Measurements from ENCODE around the gene SLC26A8.

Gene SLC26A8

GRCh38 chr6:35907750-35908149, 116.7 kb downstream of the SLC26A8 start:
- DNase-seq, result no peak

DNA sequence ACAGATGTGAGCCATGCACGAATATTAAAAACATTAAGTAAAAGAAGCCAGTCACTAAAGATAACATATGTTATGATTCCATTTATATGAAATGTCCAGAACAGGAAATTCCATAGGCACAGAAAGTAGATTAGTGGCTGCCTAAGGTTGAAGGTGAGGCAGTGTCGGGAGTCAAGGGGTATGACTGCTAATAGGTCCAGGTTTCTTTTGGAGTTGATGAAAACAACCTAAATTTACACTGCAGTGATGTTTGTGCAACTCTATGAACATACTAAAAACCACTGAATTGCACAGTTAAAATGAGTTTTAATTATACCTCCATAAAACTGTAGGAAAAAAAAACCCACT, 118.0 kb downstream of the SLC26A8 start:
- no peak for DNase-seq

DNA sequence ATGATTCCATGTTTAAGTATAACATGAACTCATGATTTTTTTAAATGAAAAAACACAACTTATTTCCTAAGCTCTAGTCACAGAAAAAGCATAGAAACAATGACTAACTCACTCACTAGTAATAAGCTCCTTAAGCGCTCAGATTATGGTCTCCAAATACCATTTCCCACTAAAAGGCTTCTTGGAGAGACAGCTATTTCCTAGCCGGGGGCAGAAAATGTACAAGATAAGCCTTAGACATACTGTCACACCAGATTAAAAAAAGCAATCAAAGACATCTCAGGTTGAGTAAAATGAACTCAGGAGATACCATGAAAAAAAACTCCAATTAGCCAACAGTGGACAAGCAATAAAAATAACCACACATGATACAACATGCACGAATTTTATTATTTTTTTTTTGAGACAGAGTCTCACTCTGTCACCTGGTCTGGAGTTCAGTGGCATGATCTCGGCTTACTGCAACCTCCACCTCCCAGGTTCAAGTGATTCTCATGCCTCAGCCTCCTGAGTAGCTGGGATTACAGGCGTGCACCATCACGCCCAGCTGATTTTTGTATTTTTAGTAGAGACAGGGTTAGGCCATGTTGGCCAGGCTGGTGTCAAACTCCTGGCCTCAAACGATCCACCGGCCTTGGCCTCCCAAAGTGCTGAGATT, 118.5 kb downstream of the SLC26A8 start:
- no peak for DNase-seq

- DNase-seq, result no peak
Measured at GRCh38 chr6:35905141-35905785, 119.2 kb downstream of the SLC26A8 start.

- DNase-seq, result no peak
Measured at GRCh38 chr6:35903679-35904078, 120.8 kb downstream of the SLC26A8 start.

GRCh38 chr6:35900448-35900847, 124.0 kb downstream of the SLC26A8 start:
- DNase-seq, result no peak

DNA sequence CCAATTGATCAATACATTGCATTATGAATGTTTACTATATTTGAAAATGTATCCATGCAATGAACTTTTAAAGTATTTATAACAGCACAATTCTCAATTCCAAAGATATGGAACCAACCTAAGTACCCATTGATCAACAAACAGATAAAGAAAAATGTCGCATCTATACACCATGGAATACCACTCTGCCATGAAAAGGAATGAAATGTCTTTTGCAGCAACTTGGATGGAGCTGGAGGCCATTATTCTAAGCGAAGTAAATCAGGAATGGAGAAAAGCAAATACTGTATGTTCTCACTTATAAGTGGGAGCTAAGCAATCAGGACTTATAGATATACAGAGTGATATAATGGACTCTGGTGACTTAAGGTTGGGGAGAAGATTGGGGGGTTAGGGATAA, 126.4 kb downstream of the SLC26A8 start:
- no peak for DNase-seq

- no peak for DNase-seq
Measured at GRCh38 chr6:35897486-35897885, 127.0 kb downstream of the SLC26A8 start.

DNA sequence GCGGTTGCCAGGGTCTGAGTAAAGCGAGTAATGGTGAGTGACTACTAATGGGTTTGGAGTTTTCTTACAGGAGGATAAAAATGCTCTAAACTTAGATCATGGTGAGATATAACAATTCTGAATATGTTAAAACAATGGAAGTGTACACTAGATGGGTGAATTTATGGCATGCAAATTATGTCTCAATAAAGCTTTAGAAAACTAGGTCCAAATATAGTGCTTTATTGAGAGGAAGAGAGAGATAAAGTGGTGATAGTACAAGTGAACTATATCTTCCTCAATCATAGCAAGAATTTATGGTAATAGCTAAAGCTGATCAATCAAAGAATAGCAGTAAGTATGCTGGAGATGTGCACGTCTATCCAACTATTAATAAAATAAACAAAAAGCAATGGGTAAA, 127.4 kb downstream of the SLC26A8 start:
- no peak for DNase-seq

- no peak for DNase-seq
Measured at GRCh38 chr6:35896228-35896627, 128.2 kb downstream of the SLC26A8 start.

- no peak for DNase-seq
Measured at GRCh38 chr6:35895560-35895959, 128.9 kb downstream of the SLC26A8 start.

GRCh38 chr6:35894776-35895175, 129.7 kb downstream of the SLC26A8 start:
- DNase-seq, result no peak

Data from stimulated activated CD4-positive, alpha-beta T cell treated with anti-CD3 and anti-CD28 coated beads, Interleukin-2, amount 100 ng/mL, for 24 hours (primary cell).